A673 (cell line): ENCODE data around the gene NEDD4. TPM values are rescaled to one million over a fixed set of nuclear protein-coding genes. Genes with fewer than 3 reads are reported as not detected.
A peak's percentile ranks its signal among the peaks of the same experiment; 100 is the strongest.

Source experiments
- BruUV-seq: library from RNA; stranded (reverse); fragments of 400-500 nt; replicated peaks from 2 replicates; lab custom pipeline; 2021; lab: Mats Ljungman, UMichigan
- CTCF ChIA-PET: fragments of 300-600 bp; sonication (Branson Sonifier 250); formaldehyde crosslinking; loops from one replicate; lab custom pipeline; 2022; ENCODE audit warnings: antibody characterized with exemption; lab: Charles Lee
- POLR2A ChIA-PET: fragments of 300-600 bp; sonication (Branson Sonifier 250); formaldehyde crosslinking; loops from one replicate; lab custom pipeline; 2022; ENCODE audit warnings: antibody characterized with exemption; ENCODE audit not compliant: low non-redundant PET; lab: Charles Lee
- DNase-seq: peaks from one replicate; pipeline ENCODE4 v3.0.0-alpha.2; 2015; ENCODE audit warnings: low spot score
- H3K27ac ChIP-seq: fragments of 200-600 bp; sonication (generic); 2 replicates; pipeline ENCODE4 v1.5.1; 2016; ENCODE audit warnings: mixed run types, low read depth, mild to moderate bottlenecking, mixed read lengths, antibody characterized with exemption, low read length; ENCODE audit not compliant: poor library complexity, severe bottlenecking
- H3K27me3 ChIP-seq: fragments of 200-600 bp; sonication (generic); replicated peaks from 2 replicates; pipeline ENCODE4 v1.6.1; 2017; ENCODE audit warnings: mixed run types, low read depth, mild to moderate bottlenecking, mixed read lengths, antibody characterized with exemption, low read length; ENCODE audit not compliant: insufficient read depth, poor library complexity
- H3K36me3 ChIP-seq: fragments of 200-600 bp; sonication (generic); 2 replicates; pipeline ENCODE4 v1.6.1; 2016; ENCODE audit warnings: mixed run types, mild to moderate bottlenecking, mixed read lengths, antibody characterized with exemption, low read length; ENCODE audit not compliant: insufficient read depth, poor library complexity, severe bottlenecking
- H3K4me1 ChIP-seq: fragments of 200-600 bp; sonication (generic); 2 replicates; pipeline ENCODE4 v1.6.1; 2017; ENCODE audit warnings: mixed run types, mild to moderate bottlenecking, mixed read lengths, antibody characterized with exemption, low read length; ENCODE audit not compliant: insufficient read depth, poor library complexity, severe bottlenecking
- H3K4me3 ChIP-seq: fragments of 200-600 bp; sonication (generic); 2 replicates; pipeline ENCODE4 v1.5.1; 2016; ENCODE audit warnings: low read depth, mixed run types, mild to moderate bottlenecking, mixed read lengths, low read length; ENCODE audit not compliant: poor library complexity, severe bottlenecking
- H3K9me3 ChIP-seq: fragments of 200-600 bp; sonication (generic); 2 replicates; pipeline ENCODE4 v1.6.1; 2016; ENCODE audit warnings: mixed run types, low read depth, mild to moderate bottlenecking, mixed read lengths, antibody characterized with exemption, low read length; ENCODE audit not compliant: poor library complexity, severe bottlenecking
- EZH2 ChIP-seq: fragments of 200-600 bp; sonication (generic); IDR thresholded peaks from 2 replicates; pipeline ENCODE4 v1.6.1; 2017; ENCODE audit warnings: borderline replicate concordance, low read depth, mild to moderate bottlenecking, mixed read lengths, antibody characterized with exemption, low read length; ENCODE audit not compliant: poor library complexity, severe bottlenecking
- intact Hi-C: fragments of 100-400 bp; cut with micrococcal nuclease; formaldehyde crosslinking; loops from one replicate; pipeline ENCODE4 v1.10.0; 2022; ENCODE audit not compliant: unreplicated experiment
- total RNA-seq: library from RNA; stranded (reverse); gene quantifications from 2 replicates; pipeline ENCODE4 v1.2.3, GENCODE V29; 2021
- TF ChIP-seq, protein P1 (sequence below): fragments of 300-800, 200-600 bp; sonication (generic); conservative IDR thresholded peaks from 2 replicates; pipeline ENCODE4 v1.5.1; 2017; ENCODE audit warnings: low read depth, mild to moderate bottlenecking, antibody characterized with exemption, low read length, moderate library complexity, mixed read lengths

NEDD4 gene
- total RNA-seq, 1 experiment from 2014 or later = 23.1 TPM

DNA sequence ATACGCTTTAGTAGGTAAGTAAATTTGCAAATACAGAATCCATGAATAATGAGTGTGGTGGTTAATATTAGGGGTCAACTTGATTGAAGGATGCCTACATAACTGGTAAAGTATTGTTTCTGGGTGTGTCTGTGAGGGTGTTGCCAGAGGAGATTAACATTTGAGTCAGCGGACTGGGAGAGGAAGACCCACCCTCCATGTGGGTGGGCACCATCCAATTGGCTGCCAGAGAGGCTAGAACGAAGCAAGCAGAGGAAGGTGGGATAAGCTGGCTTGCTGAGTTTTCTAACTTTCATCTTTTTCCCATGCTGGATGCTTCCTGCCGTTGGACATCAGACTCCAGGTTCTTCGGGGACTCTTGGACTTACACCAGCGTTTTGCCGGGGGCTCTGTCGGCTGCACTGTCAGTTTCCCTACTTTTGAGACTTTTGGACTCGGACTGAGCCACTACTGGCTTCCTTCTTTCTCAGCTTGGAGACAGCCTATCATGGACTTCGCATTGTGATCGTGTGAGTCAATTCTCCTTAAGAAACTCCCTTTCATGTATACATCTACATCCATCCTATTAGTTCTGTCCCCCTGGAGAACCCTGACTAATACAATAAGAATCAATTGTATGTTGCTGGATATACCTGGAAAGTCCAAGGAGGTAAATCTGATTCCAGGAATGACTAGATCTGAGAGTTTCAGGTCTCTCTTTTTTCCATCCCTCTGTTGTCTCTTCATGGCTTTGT is 25.8 kb upstream of the NEDD4 start:
- intact Hi-C loops = no loop called here
- CTCF ChIA-PET = no interaction called here
- TF ChIP-seq, protein P1, sequence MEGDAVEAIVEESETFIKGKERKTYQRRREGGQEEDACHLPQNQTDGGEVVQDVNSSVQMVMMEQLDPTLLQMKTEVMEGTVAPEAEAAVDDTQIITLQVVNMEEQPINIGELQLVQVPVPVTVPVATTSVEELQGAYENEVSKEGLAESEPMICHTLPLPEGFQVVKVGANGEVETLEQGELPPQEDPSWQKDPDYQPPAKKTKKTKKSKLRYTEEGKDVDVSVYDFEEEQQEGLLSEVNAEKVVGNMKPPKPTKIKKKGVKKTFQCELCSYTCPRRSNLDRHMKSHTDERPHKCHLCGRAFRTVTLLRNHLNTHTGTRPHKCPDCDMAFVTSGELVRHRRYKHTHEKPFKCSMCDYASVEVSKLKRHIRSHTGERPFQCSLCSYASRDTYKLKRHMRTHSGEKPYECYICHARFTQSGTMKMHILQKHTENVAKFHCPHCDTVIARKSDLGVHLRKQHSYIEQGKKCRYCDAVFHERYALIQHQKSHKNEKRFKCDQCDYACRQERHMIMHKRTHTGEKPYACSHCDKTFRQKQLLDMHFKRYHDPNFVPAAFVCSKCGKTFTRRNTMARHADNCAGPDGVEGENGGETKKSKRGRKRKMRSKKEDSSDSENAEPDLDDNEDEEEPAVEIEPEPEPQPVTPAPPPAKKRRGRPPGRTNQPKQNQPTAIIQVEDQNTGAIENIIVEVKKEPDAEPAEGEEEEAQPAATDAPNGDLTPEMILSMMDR = no peak
- TF ChIP-seq EZH2 = no peak
- POLR2A ChIA-PET = no interaction called here
- Histone ChIP-seq H3K9me3 (no peaks in the 10 kb centered on the region), H3K4me3 (no peak overlapping the region), H3K27me3 (no peaks in the 10 kb centered on the region), H3K27ac (no peak overlapping the region), H3K36me3 (no peaks in the 10 kb centered on the region), H3K4me1 (no peaks in the 10 kb centered on the region)
- no TSS peak for BruUV-seq
- no peak for DNase-seq

DNA sequence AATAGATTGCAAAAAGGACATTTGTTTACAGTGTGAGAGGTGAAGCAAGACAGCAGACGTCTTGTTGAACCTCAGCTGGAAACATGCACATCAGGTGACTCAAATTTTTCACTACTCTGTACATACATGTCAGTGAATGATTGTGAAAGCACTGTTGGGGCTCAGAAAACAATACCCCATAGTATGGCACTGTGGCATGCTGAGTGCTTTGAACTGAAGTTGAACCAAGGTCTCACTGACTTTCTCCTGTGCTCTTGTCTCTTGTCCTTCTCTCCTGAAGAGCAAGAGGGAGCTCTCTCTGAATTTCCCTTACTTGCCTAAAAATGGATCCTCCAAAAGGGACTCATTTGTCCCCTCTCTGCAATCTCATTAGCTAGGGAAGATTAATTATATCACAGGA is 24.5 kb upstream of the NEDD4 start:
- no peaks in the 10 kb centered on the region for H3K4me1 ChIP-seq
- H3K27me3 ChIP-seq = no peaks in the 10 kb centered on the region
- intact Hi-C loops = no loop called here
- H3K9me3 ChIP-seq = no peaks in the 10 kb centered on the region
- BruUV-seq = no TSS peak
- no peak for TF ChIP-seq EZH2
- TF ChIP-seq, protein P1 = peak; percentile 36; the same call in 1 of the 2 replicates
- no peak overlapping the region for H3K27ac ChIP-seq
- no peak overlapping the region for H3K4me3 ChIP-seq
- no peaks in the 10 kb centered on the region for H3K36me3 ChIP-seq
- POLR2A ChIA-PET = interaction anchor here (0.7 kb wide), 1 partner anchor 20 kb away, joined by 3 read pairs; no protein-coding TSS in a partner anchor
- CTCF ChIA-PET = interaction anchor here (0.6 kb wide), 1 partner anchor 16 kb away, joined by 5 read pairs; no protein-coding TSS in a partner anchor
- DNase-seq = no peak

DNA sequence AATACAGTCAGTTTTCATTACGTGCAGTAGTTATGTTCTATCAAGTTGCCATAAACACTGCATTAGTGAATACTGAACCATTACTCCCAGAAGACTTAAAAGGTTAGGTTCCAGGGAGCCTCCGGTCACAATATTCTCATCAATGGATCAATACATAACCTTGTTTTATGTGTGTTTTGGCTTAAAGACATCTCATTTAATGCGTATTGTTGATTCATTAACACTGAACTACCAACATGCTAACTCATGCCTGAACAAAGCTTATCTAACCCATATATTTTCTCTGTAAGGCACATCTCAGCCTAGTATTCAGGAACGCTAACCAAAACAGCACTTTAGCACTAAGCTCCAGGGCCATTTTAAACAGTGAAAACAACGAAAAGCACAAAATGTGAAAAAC is 24.1 kb upstream of the NEDD4 start:
- intact Hi-C loops = no loop called here
- Histone ChIP-seq H3K4me3 (no peak overlapping the region), H3K27me3 (no peaks in the 10 kb centered on the region), H3K36me3 (no peaks in the 10 kb centered on the region), H3K9me3 (no peaks in the 10 kb centered on the region), H3K27ac (no peak overlapping the region), H3K4me1 (no peaks in the 10 kb centered on the region)
- ChIA-PET POLR2A (no interaction called here), CTCF (no interaction called here)
- BruUV-seq = no TSS peak
- TF ChIP-seq, protein P1 = no peak
- no peak for TF ChIP-seq EZH2
- no peak for DNase-seq
